Neuron (in vitro differentiated cells): ENCODE results near the gene EEFSEC.

Source experiments
- H2AFZ ChIP-seq: one replicate; pipeline ENCODE4 v1.6.1; 2013; ENCODE audit warnings: low read depth, mild to moderate bottlenecking, inconsistent platforms, low read length, moderate library complexity
- H3K27me3 ChIP-seq: one replicate; pipeline ENCODE4 v1.6.1; 2013; ENCODE audit warnings: low read length; ENCODE audit not compliant: insufficient read depth
- H3K36me3 ChIP-seq: one replicate; pipeline ENCODE4 v1.6.1; 2013; ENCODE audit warnings: low read length; ENCODE audit not compliant: insufficient read depth
- H3K4me1 ChIP-seq: one replicate; pipeline ENCODE4 v1.6.1; 2013; ENCODE audit warnings: low read length; ENCODE audit not compliant: insufficient read depth
- H3K4me3 ChIP-seq: 2 replicates; pipeline ENCODE4 v1.5.1; 2013; ENCODE audit warnings: mild to moderate bottlenecking, low read length, moderate library complexity
- H3K9me3 ChIP-seq: one replicate; pipeline ENCODE4 v1.6.1; 2013; ENCODE audit warnings: low read length

EEFSEC gene

GRCh38 chr3:128326051-128326823 is 173.0 kb downstream of the EEFSEC start:
- Histone ChIP-seq H3K4me1 (peaks cover 5% of the 10 kb centered on the region), H3K9me3 (no peaks in the 10 kb centered on the region), H3K4me3 (no peak overlapping the region), H3K27me3 (no peaks in the 10 kb centered on the region), H3K36me3 (no peaks in the 10 kb centered on the region), H2AFZ (no peak overlapping the region)

- H3K4me3 ChIP-seq: no peak overlapping the region
- H2AFZ ChIP-seq: no peak overlapping the region
- H3K27me3 ChIP-seq: no peaks in the 10 kb centered on the region
- H3K36me3 ChIP-seq: no peaks in the 10 kb centered on the region
- H3K9me3 ChIP-seq: no peaks in the 10 kb centered on the region
- peaks cover 5% of the 10 kb centered on the region for H3K4me1 ChIP-seq
Observed at GRCh38 chr3:128327606-128328031, 174.3 kb downstream of the EEFSEC start.

- Histone ChIP-seq H3K4me3 (no peak overlapping the region), H3K36me3 (no peaks in the 10 kb centered on the region), H2AFZ (no peak overlapping the region), H3K9me3 (no peaks in the 10 kb centered on the region), H3K4me1 (peaks cover 5% of the 10 kb centered on the region), H3K27me3 (no peaks in the 10 kb centered on the region)
Observed at GRCh38 chr3:128328546-128329458, 175.5 kb downstream of the EEFSEC start.

GRCh38 chr3:128329491-128330213 is 176.4 kb downstream of the EEFSEC start:
- no peaks in the 10 kb centered on the region for H3K27me3 ChIP-seq
- H3K36me3 ChIP-seq: no peaks in the 10 kb centered on the region
- H3K4me1 ChIP-seq: peaks cover 5% of the 10 kb centered on the region
- no peak overlapping the region for H2AFZ ChIP-seq
- no peak overlapping the region for H3K4me3 ChIP-seq
- H3K9me3 ChIP-seq: no peaks in the 10 kb centered on the region

- no peaks in the 10 kb centered on the region for H3K9me3 ChIP-seq
- no peak overlapping the region for H2AFZ ChIP-seq
- no peaks in the 10 kb centered on the region for H3K27me3 ChIP-seq
Observed at GRCh38 chr3:128330214-128330842, 177.0 kb downstream of the EEFSEC start.

GRCh38 chr3:128334086-128334645 is 180.9 kb downstream of the EEFSEC start:
- Histone ChIP-seq H3K9me3 (no peaks in the 10 kb centered on the region), H3K36me3 (no peaks in the 10 kb centered on the region), H2AFZ (no peak overlapping the region), H3K4me3 (no peak overlapping the region), H3K27me3 (no peaks in the 10 kb centered on the region), H3K4me1 (peaks cover 25% of the 10 kb centered on the region)

More at GRCh38 chr3:128330214-128330842, 177.0 kb downstream of the EEFSEC start:
- H3K4me3 ChIP-seq: no peak overlapping the region
- peaks cover 5% of the 10 kb centered on the region for H3K4me1 ChIP-seq
- H3K36me3 ChIP-seq: no peaks in the 10 kb centered on the region

- Histone ChIP-seq H3K4me3 (no peak overlapping the region), H3K9me3 (no peaks in the 10 kb centered on the region), H3K36me3 (no peaks in the 10 kb centered on the region), H2AFZ (no peak overlapping the region), H3K4me1 (peaks cover 25% of the 10 kb centered on the region), H3K27me3 (no peaks in the 10 kb centered on the region)
Observed at GRCh38 chr3:128334766-128335165, 181.5 kb downstream of the EEFSEC start.

GRCh38 chr3:128335621-128336296 is 182.5 kb downstream of the EEFSEC start:
- H3K4me1 ChIP-seq: peaks cover 20% of the 10 kb centered on the region
- no peaks in the 10 kb centered on the region for H3K27me3 ChIP-seq
- no peak overlapping the region for H2AFZ ChIP-seq
- H3K4me3 ChIP-seq: no peak overlapping the region
- H3K36me3 ChIP-seq: no peaks in the 10 kb centered on the region
- no peaks in the 10 kb centered on the region for H3K9me3 ChIP-seq

GRCh38 chr3:128336337-128337156 is 183.3 kb downstream of the EEFSEC start:
- H3K9me3 ChIP-seq: no peaks in the 10 kb centered on the region
- no peak overlapping the region for H2AFZ ChIP-seq
- no peaks in the 10 kb centered on the region for H3K27me3 ChIP-seq
- peaks cover 1% of the 10 kb centered on the region for H3K36me3 ChIP-seq
- peaks cover 20% of the 10 kb centered on the region for H3K4me1 ChIP-seq
- no peak overlapping the region for H3K4me3 ChIP-seq

- Histone ChIP-seq H3K36me3 (peaks cover 5% of the 10 kb centered on the region), H3K4me3 (no peak overlapping the region), H3K9me3 (no peaks in the 10 kb centered on the region), H3K27me3 (no peaks in the 10 kb centered on the region), H3K4me1 (peaks cover 20% of the 10 kb centered on the region), H2AFZ (no peak overlapping the region)
Observed at GRCh38 chr3:128337305-128337704, 184.0 kb downstream of the EEFSEC start.

GRCh38 chr3:128338536-128339330 is 185.5 kb downstream of the EEFSEC start:
- Histone ChIP-seq H3K4me3 (no peak overlapping the region), H2AFZ (no peak overlapping the region), H3K9me3 (no peaks in the 10 kb centered on the region), H3K36me3 (peaks cover 5% of the 10 kb centered on the region), H3K27me3 (no peaks in the 10 kb centered on the region), H3K4me1 (peaks cover 20% of the 10 kb centered on the region)
